IPS-NIHi11 (cell line): ENCODE measurements around the gene RCN2.
A peak's percentile ranks its signal among the peaks of the same experiment; 100 is the strongest.
"Not testable (repeated sequence)": the region's sequence is repeated elsewhere in the genome, so short reads cannot be mapped to it uniquely, and the experiment has no call there.

ENCODE experiments used
- DNase-seq: peaks from one replicate; pipeline ENCODE4 v3.0.0; 2012; ENCODE audit warnings: mixed read lengths, low spot score

RCN2 gene

DNA sequence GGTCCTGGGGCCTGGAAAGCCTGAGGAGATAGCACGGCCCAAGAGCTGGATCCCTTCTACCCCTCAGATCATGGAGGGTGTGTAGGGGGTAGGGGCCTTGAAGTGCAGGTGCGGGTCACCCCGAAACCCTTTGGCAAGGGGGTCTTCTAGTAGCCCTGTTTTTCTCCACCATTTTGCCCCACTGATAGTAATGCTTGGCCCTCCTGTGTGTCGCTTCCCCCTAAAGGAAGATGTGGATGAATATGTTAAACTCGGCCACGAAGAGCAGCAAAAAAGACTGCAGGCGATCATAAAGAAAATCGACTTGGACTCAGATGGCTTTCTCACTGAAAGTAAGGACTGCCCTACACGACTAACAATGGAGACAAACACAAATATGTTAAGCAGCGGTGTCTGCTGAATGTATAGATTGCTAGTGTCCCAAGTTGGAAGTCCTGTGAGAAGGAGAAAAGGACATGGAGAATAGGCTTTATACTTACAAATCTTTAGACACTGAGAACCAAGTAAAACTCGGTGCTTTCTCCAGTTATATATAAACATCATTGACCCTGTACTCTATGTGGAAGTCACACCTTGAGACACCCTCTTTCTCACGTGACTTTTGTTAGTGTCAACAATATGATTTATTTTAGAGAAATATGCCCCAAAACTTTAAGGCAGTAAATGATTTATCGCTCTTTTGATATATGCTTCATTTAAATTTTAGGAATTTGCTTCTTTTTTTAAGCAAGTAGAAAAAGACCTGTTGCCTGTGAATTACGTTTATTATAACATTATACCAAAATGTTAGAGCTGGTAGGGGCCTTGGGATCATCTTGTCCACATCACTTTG lies 802 bp downstream of the RCN2 start:
- DNase-seq: no peak

DNA sequence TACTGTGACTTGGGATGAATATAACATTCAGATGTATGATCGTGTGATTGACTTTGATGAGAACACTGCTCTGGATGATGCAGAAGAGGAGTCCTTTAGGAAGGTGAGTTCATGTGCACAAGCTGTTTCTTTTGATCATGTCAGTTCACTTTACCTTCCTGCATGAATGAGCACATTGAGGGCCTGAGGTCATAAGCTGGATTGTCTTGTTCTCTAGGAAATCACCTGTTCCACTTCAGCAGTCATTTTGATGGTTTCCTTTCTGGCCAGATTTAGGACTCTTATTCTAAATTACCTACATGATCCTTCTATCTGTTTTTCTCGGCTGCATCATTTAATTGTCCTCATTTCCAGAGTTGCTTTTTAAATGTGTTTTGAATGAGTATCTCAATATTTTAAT lies 4.1 kb downstream of the RCN2 start:
- DNase-seq: no peak

GRCh38 chr15:76936671-76937070 lies 5.1 kb downstream of the RCN2 start:
- no peak for DNase-seq

GRCh38 chr15:76938752-76939151 lies 7.2 kb downstream of the RCN2 start:
- DNase-seq: no peak

DNA sequence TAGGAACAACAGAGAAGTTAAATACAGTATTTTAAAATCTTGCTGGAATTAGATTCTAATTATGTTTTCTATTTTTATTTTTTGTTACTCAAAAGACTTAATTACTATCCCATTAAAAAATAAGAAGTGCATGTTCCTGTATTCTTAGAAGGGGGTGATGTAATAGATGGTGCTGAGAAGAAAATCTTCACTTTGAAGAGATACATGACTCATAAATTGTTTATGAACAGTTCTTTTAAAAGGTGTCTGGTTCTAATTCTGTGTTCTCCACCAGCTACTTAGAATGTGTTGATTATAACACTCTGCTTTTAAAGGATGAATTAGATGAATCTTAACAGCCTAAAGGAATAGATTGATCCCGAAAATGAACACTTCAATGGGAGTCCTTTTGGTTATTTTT lies 8.2 kb downstream of the RCN2 start:
- DNase-seq: no peak

DNA sequence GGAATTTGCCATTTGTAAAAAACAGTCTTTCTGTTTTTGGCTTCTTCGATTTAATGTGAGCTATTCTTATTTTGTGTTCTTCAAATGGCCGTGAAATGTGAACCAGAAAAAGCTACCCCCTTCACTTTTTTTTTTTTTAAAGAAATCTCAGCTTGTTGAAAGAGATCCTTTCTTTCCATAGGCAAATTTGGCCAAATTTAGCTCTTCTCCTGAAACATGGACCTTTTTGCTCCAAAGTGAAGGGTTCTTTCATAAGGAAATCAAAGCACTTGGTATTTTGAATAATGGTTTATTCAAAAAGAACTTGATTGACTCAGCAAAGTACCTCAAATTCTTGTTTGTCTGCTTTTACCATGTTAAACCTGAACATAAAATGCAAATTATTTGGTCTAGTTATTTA lies 10.1 kb downstream of the RCN2 start:
- DNase-seq: no peak

DNA sequence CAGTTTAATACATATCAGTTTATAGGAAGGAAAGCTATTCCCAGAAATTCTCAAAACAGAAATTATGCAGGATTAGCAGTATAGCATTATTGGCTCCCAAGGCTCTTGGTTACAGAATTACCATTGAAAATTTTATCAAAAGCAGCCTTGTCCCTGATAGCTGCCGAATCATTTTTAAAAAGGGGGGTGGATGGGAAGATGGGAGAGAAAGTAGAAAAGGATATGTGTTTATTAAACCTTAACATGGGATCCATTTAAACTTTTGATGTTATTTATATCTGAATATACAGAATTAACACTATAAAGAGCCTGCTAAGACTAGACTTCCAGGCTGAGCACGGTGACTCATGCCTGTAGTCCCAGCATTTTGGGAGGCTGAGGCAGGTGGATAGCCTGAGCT lies 10.8 kb downstream of the RCN2 start:
- no peak for DNase-seq

- DNase-seq: no peak
Observed at GRCh38 chr15:76945494-76946093, 14.0 kb downstream of the RCN2 start.

GRCh38 chr15:76947454-76947853 lies 15.9 kb downstream of the RCN2 start:
- DNase-seq: no peak

GRCh38 chr15:76951220-76951619 lies 19.7 kb downstream of the RCN2 start:
- no peak for DNase-seq

DNA sequence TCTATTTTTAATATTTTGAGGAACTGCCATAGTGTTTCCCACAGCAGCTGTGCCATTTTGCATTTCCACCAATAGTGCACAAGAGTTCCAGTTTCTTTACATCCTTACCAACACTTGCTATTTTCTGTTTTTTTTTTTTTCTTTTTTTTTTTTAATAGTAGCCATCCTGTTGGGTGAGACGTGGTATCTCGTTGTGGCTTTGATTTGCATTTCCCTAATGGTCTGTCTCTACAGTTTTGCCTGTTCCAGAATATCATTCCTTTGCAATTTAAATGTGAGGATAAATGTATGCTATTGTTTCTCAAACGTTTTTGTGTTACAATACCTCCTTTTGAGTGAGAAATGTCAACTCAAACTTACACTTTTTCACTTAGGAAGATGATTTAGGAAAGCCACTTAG lies 22.4 kb downstream of the RCN2 start:
- DNase-seq: no peak

GRCh38 chr15:76954744-76955143 lies 23.2 kb downstream of the RCN2 start:
- DNase-seq: no peak

- DNase-seq: no peak
Observed at GRCh38 chr15:76961268-76962011, 29.9 kb downstream of the RCN2 start.

DNA sequence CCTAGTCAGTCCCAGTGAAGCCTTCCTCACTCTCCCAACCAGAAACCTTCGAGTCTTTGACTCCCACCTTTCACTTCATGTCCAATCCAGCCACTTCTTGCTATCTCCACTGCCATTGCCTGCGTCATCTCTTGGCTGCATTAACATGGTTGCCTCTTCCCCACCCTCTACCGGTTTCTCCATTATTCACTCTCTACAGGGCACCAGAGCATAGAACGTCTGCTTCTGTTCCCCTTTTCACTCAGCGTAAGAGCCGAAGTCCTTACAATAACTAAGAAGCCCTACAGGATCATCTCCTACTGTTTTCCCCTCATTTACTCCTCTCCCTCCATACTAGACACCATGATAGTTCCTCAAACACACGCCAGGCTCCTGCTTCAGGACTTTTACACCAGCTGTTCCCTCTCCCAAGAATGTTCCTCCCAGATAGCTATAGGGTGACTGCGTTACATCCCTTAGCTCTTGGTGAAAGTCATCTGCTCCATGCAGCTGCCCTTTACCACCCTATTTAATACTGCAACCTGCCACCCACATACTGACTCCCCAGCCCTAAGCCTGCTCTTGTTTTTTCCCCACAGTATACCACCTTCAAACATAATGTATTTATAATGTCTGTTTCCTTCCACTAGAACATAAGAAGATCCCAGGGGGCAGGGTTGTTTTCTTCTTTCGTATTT lies 30.9 kb downstream of the RCN2 start:
- no peak for DNase-seq

DNA sequence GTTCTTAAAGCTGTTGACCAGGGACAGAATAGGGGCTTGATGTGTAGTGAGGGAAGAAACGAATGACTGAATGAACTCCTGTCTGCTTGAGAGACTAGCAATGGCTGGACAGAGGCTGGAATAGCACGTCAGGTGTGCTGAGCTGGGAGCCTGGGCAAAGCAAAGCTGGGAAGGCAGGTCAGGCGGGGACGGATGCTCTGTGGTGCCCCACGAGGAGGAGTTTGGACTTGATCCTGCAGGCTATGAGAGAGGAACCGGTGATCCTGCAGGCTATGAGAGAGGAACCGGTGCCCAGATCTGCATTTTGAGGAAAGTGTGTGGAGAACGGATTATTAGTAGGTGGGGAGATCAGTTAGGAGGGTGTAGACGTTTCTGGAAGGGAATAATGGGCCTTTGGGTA lies 32.0 kb downstream of the RCN2 start:
- DNase-seq: peak; percentile 39

DNA sequence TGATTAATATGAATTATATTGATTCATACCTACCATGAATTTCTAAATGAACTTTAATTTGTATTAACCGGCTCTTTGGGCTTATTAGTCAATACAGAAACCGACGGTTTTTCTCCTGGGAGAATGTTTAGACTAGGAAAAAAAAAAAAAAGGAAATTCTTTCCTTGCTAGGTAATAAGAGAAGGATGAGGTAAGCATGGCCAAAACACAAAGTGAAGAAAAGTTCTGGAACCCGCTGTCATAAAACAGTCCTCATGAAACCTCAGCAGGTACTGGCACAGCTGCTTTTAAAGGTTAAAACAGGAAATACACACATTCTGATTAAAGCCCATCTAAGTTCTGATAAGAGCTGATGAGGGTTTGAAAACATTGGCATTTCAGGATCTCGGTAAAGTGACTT lies 32.6 kb downstream of the RCN2 start:
- no peak for DNase-seq

- DNase-seq: not testable (repeated sequence)
Observed at GRCh38 chr15:76966051-76966450, 34.5 kb downstream of the RCN2 start.

DNA sequence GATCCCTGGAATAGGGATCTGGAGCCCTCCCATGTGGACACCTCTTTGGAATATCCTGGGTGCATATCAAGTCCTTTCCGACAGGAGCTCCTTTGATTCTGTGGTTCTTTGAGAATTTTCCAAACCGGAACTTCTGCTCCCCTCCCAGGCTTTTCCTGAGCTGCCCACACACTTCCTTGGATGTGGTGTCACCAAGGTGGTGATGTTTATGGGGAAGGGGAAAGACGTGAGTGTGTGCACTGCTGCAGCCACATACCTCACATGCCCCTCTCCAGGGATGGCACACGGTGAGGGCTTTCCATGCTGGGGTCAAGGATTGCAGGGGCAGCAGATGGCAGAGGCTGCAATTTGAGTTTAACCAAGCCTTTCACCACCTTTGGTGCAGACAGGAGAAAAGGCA lies 35.5 kb downstream of the RCN2 start:
- no peak for DNase-seq

DNA sequence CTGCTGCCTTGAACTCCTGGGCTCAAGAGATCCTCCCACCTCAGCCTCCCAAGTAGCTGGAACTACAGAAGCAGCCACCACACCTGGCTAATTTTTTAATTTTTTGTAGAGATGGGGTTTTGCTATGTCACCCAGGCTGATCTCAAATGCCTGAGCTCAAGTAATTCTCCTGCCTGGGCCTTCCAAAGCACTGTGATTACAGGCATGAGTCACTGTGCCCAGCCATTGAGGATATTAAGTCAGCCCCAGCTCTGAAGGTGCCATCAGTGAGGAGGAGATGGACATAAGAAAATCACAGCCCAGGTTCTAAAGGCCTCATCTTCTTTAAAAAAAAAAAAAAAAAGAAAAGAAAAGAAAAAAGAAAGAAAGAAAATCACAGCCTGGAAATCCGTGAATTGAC lies 36.8 kb downstream of the RCN2 start:
- DNase-seq: no peak

GRCh38 chr15:76972389-76973361 lies 41.1 kb downstream of the RCN2 start:
- no peak for DNase-seq

DNA sequence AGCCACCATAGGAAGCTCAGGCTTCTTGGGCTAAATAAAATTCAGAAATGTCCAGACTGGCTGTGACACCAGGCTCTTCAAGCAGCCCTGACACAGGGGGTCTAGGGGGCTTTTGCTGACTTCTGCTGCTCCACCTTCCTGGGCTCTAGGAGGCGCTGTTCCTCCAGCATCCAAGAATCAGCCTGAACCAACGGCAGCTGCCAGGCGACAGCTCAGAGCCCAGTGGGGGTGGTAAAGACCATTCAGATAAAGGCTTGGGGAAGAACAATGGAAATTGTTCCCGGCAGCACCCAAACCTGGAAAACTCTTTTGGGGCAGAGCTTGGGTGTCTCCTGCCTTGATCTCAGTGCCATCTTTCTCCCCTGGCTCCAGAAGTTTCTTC lies 41.8 kb downstream of the RCN2 start:
- DNase-seq: peak; percentile 83
